Panc1 (cell line): Measurements from ENCODE around the gene SLC9A9. TPM values are rescaled to one million over a fixed set of nuclear protein-coding genes. Genes with fewer than 3 reads are reported as not detected.

Experiments used
- ATAC-seq: fragments of 200-7000 bp; cut with Tn5 transposase; 2 replicates; pipeline ENCODE4 v1.9.1; 2020; ENCODE audit warnings: mild to moderate bottlenecking, moderate library complexity
- BruUV-seq: library from RNA; stranded (reverse); fragments of 400-500 nt; replicated peaks from 2 replicates; lab custom pipeline; 2021; lab: Mats Ljungman, UMichigan
- CTCF ChIA-PET: fragments of 300-600 bp; sonication (Branson Sonifier 250); formaldehyde crosslinking; loops from one replicate; lab custom pipeline; 2022; ENCODE audit warnings: antibody characterized with exemption; lab: Charles Lee
- POLR2A ChIA-PET: fragments of 300-600 bp; sonication (Branson Sonifier 250); formaldehyde crosslinking; loops from one replicate; lab custom pipeline; 2022; ENCODE audit warnings: antibody characterized with exemption; lab: Charles Lee
- DNase-seq: peaks from one replicate; pipeline ENCODE4 v3.0.0-alpha.2; 2010; ENCODE audit warnings: low read depth, low spot score
- H3K27ac ChIP-seq: 2 replicates; pipeline ENCODE4 v1.5.1; 2011; ENCODE audit warnings: mild to moderate bottlenecking, low read length, inconsistent platforms
- H3K27me3 ChIP-seq: fragments of 200-500 bp; sonication (Bioruptor generic); 2 replicates; pipeline ENCODE4 v1.6.0; 2014; ENCODE audit warnings: low read length, inconsistent platforms; ENCODE audit not compliant: control insufficient read depth, insufficient read depth
- H3K36me3 ChIP-seq: fragments of 200-500 bp; sonication (Bioruptor generic); 2 replicates; pipeline ENCODE4 v1.5.1; 2014; ENCODE audit warnings: inconsistent platforms, mild to moderate bottlenecking, low read length, moderate library complexity; ENCODE audit not compliant: control insufficient read depth, insufficient read depth
- H3K4me1 ChIP-seq: 2 replicates; pipeline ENCODE4 v1.5.1; 2011; ENCODE audit warnings: inconsistent platforms, mild to moderate bottlenecking, low read length, moderate library complexity; ENCODE audit not compliant: control insufficient read depth, insufficient read depth
- H3K4me3 ChIP-seq, 2 experiments: 2 replicates each; pipeline ENCODE4 v1.5.1; 2011 to 2012; ENCODE audit warnings: low read depth in 2 of 2, low read length in 2 of 2, mild to moderate bottlenecking in 2 of 2, inconsistent platforms in 1 of 2, moderate library complexity in 1 of 2
- H3K9me3 ChIP-seq: fragments of 200-500 bp; sonication (Bioruptor generic); 2 replicates; pipeline ENCODE4 v1.5.1; 2014; ENCODE audit warnings: low read depth, mild to moderate bottlenecking, inconsistent platforms, low read length, moderate library complexity; ENCODE audit not compliant: control insufficient read depth, insufficient read depth
- POLR2AphosphoS5 ChIP-seq: IDR thresholded peaks from 2 replicates; pipeline ENCODE4 v1.6.1; 2012; ENCODE audit warnings: mild to moderate bottlenecking, low read depth, low read length, moderate library complexity
- SIN3A ChIP-seq: IDR thresholded peaks from 2 replicates; pipeline ENCODE4 v1.6.1; 2012; ENCODE audit warnings: low read depth, mild to moderate bottlenecking, low read length, moderate library complexity, borderline replicate concordance; ENCODE audit not compliant: insufficient read depth
- TCF7L2 ChIP-seq: IDR thresholded peaks from 2 replicates; pipeline ENCODE4 v1.6.1; 2011; ENCODE audit warnings: mild to moderate bottlenecking, low read depth, low read length, inconsistent platforms
- in situ Hi-C: cut with HindIII; loops from 2 replicates; pipeline ENCODE4 v1.10.0; 2016; ENCODE audit warnings: low sequenced_read_pairs, low pct_unique_long_range_greater_than_20kb
- intact Hi-C: fragments of 100-400 bp; cut with micrococcal nuclease; formaldehyde crosslinking; loops from one replicate; pipeline ENCODE4 v1.10.0; 2022; ENCODE audit not compliant: unreplicated experiment
- total RNA-seq: library from RNA; stranded (reverse); gene quantifications from one replicate; pipeline ENCODE4 v1.2.1, GENCODE V29; 2021; ENCODE audit not compliant: unreplicated experiment
- TF ChIP-seq, protein P1 (sequence below), 2 experiments: IDR thresholded peaks; 2 replicates each; pipeline ENCODE4 v1.6.1; 2011 to 2012; ENCODE audit warnings: low read depth in 2 of 2, control low read depth in 1 of 2, low read length in 1 of 2, mild to moderate bottlenecking in 1 of 2, moderate library complexity in 1 of 2; ENCODE audit not compliant: insufficient read depth in 1 of 2
- TF ChIP-seq, protein P2 (sequence below): fragments of 450-650 bp; IDR thresholded peaks from 2 replicates; pipeline ENCODE4 v1.5.1; 2017; ENCODE audit warnings: mild to moderate bottlenecking

Gene SLC9A9
- total RNA-seq, 1 experiment from 2014 or later: not detected

DNA sequence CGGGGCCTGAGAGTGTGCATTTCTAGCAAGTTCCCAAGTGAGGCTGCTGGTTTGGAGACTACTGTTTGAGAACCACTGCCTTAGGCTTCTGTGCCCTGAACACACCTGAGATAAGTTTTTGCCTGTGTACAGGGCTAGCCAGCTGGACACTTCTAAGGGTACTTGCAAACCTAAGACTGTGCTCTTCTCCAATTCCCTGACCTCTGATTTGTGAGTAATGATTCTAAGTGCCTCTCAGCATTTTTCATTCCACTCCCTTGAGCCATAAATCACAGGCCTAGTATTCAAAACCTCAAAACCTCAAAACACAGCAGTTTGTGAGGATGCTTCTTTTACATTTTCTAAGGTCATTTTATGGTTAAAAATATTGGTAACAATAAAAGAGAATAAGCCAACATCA, 580.3 kb downstream of the SLC9A9 start:
- no peaks in the 10 kb centered on the region for H3K4me1 ChIP-seq
- no peak overlapping the region for H3K4me3 ChIP-seq
- no peaks in the 10 kb centered on the region for H3K36me3 ChIP-seq
- CTCF ChIA-PET: no interaction called here
- no TSS peak for BruUV-seq
- H3K27ac ChIP-seq: no peak overlapping the region
- intact Hi-C loops: no loop called here
- in situ Hi-C loops: no loop called here
- DNase-seq (no peak), ATAC-seq (no peak)
- H3K27me3 ChIP-seq: no peaks in the 10 kb centered on the region
- POLR2A ChIA-PET: no interaction called here
- H3K9me3 ChIP-seq: no peaks in the 10 kb centered on the region
- TF ChIP-seq POLR2AphosphoS5 (no peak), SIN3A (no peak), TCF7L2 (no peak)
- TF ChIP-seq, protein P1, sequence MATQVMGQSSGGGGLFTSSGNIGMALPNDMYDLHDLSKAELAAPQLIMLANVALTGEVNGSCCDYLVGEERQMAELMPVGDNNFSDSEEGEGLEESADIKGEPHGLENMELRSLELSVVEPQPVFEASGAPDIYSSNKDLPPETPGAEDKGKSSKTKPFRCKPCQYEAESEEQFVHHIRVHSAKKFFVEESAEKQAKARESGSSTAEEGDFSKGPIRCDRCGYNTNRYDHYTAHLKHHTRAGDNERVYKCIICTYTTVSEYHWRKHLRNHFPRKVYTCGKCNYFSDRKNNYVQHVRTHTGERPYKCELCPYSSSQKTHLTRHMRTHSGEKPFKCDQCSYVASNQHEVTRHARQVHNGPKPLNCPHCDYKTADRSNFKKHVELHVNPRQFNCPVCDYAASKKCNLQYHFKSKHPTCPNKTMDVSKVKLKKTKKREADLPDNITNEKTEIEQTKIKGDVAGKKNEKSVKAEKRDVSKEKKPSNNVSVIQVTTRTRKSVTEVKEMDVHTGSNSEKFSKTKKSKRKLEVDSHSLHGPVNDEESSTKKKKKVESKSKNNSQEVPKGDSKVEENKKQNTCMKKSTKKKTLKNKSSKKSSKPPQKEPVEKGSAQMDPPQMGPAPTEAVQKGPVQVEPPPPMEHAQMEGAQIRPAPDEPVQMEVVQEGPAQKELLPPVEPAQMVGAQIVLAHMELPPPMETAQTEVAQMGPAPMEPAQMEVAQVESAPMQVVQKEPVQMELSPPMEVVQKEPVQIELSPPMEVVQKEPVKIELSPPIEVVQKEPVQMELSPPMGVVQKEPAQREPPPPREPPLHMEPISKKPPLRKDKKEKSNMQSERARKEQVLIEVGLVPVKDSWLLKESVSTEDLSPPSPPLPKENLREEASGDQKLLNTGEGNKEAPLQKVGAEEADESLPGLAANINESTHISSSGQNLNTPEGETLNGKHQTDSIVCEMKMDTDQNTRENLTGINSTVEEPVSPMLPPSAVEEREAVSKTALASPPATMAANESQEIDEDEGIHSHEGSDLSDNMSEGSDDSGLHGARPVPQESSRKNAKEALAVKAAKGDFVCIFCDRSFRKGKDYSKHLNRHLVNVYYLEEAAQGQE (IDR thresholded peaks at IDR 0.05; ENCODE audit: insufficient read depth in 1 of 2, low read depth in 2 of 2, low read length in 1 of 2): no peak
- TF ChIP-seq, protein P2, sequence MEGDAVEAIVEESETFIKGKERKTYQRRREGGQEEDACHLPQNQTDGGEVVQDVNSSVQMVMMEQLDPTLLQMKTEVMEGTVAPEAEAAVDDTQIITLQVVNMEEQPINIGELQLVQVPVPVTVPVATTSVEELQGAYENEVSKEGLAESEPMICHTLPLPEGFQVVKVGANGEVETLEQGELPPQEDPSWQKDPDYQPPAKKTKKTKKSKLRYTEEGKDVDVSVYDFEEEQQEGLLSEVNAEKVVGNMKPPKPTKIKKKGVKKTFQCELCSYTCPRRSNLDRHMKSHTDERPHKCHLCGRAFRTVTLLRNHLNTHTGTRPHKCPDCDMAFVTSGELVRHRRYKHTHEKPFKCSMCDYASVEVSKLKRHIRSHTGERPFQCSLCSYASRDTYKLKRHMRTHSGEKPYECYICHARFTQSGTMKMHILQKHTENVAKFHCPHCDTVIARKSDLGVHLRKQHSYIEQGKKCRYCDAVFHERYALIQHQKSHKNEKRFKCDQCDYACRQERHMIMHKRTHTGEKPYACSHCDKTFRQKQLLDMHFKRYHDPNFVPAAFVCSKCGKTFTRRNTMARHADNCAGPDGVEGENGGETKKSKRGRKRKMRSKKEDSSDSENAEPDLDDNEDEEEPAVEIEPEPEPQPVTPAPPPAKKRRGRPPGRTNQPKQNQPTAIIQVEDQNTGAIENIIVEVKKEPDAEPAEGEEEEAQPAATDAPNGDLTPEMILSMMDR: no peak

DNA sequence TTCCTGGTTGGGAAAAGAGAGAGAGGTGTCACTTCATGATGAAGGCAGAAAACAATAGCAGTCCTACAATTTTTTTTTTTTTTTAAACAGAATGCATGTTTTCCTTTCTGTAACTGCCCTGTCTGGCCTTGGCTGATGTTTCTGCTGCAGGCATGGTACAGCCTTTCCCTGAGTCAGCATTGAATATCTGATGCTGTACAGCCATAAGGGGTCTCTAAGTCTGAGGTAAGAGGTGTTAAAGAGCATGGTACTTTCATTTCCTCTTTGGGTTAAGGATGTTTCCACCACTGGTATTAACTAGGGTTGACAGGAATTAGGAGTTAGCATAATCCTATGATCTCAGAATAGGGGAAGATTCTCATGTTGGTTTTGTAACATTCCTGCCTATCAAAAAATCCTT, 581.3 kb downstream of the SLC9A9 start:
- in situ Hi-C loops (no loop called here), intact Hi-C loops (no loop called here)
- H3K27me3 ChIP-seq: 0 out of 2 replicates have a peak, but pooled peaks cover under 1% of the 10 kb centered on the region
- no peak for ATAC-seq
- H3K9me3 ChIP-seq: no peaks in the 10 kb centered on the region
- TF ChIP-seq, protein P2: no peak
- no peak for TF ChIP-seq POLR2AphosphoS5
- TF ChIP-seq, protein P1 (IDR thresholded peaks at IDR 0.05; ENCODE audit: insufficient read depth in 1 of 2, low read depth in 2 of 2, low read length in 1 of 2): no peak
- no peak for TF ChIP-seq SIN3A
- TF ChIP-seq TCF7L2: no peak
- H3K4me1 ChIP-seq: no peaks in the 10 kb centered on the region
- CTCF ChIA-PET: no interaction called here
- BruUV-seq: no TSS peak
- no peak overlapping the region for H3K4me3 ChIP-seq
- H3K36me3 ChIP-seq: no peaks in the 10 kb centered on the region
- H3K27ac ChIP-seq: no peak overlapping the region
- POLR2A ChIA-PET: no interaction called here
- no peak for DNase-seq
